Breast epithelium (tissue), 3 donors: ENCODE data around the gene ADAMTS5.

Experiments used
- POLR2A ChIP-seq: fragments of 450-650 bp; IDR thresholded peaks from one replicate; pipeline ENCODE4 v1.6.1; 2016; ENCODE audit warnings: antibody characterized with exemption, mild to moderate bottlenecking, moderate library complexity
- TF ChIP-seq, protein P1 (sequence below), 3 donors: fragments of 450-650 bp; IDR thresholded peaks; one replicate each; pipeline ENCODE4 v1.5.1; 2016 to 2017; ENCODE audit warnings: antibody characterized with exemption in 3 of 3, mild to moderate bottlenecking in 3 of 3, moderate library complexity in 3 of 3

DNA sequence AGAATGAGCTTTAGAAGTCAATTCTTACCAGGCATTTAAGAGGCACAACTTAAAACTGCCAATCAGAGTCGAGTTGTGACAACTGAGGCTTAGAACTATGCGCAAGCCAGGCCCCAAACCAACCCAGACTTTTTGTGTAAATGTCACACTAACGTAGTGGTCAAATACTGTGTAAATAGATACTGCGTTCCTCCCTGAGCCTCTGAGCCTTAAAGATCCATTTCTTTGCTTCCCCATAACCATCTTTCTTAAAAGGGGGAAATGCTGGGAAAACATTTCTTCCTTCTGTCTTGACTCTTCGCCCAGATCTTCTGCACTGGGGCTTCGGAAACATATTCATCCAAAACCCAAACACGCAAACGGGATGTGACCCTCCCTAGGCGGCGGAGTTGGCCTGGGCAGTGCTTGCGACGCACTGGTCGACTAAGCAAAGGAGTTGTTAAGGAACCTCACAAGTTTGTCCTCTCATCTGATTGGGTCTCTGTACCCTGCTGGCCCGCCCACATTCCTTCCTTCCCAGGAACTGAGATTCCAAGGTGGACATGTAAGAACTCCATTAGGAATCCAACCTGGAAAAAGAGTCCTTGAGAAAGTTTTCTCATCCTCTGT lies 2.6 kb downstream of the ADAMTS5 start:
- TF ChIP-seq, protein P1, sequence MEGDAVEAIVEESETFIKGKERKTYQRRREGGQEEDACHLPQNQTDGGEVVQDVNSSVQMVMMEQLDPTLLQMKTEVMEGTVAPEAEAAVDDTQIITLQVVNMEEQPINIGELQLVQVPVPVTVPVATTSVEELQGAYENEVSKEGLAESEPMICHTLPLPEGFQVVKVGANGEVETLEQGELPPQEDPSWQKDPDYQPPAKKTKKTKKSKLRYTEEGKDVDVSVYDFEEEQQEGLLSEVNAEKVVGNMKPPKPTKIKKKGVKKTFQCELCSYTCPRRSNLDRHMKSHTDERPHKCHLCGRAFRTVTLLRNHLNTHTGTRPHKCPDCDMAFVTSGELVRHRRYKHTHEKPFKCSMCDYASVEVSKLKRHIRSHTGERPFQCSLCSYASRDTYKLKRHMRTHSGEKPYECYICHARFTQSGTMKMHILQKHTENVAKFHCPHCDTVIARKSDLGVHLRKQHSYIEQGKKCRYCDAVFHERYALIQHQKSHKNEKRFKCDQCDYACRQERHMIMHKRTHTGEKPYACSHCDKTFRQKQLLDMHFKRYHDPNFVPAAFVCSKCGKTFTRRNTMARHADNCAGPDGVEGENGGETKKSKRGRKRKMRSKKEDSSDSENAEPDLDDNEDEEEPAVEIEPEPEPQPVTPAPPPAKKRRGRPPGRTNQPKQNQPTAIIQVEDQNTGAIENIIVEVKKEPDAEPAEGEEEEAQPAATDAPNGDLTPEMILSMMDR (IDR thresholded peaks at IDR 0.05): no peak
- peak; percentile 78 for TF ChIP-seq POLR2A
